NCI-H82 treated with DMSO at 0.1 percent for 48 hours (cell line): ENCODE data around the gene EPS8.
A peak's percentile ranks its signal among the peaks of the same experiment; 100 is the strongest.
"Not testable (repeated sequence)": the region's sequence is repeated elsewhere in the genome, so short reads cannot be mapped to it uniquely, and the experiment has no call there.

Experiments used
- DNase-seq: peaks from one replicate; lab custom pipeline; 2025; ENCODE audit not compliant: unreplicated experiment; lab: John Stamatoyannopoulos, UW

Gene EPS8

GRCh38 chr12:15762162-15762561, 27.0 kb downstream of the EPS8 start:
- not testable (repeated sequence) for DNase-seq

GRCh38 chr12:15757553-15758255, 31.5 kb downstream of the EPS8 start:
- no peak for DNase-seq

GRCh38 chr12:15756822-15757221, 32.4 kb downstream of the EPS8 start:
- no peak for DNase-seq

- DNase-seq, result no peak
Measured at GRCh38 chr12:15754233-15754632, 35.0 kb downstream of the EPS8 start.

- no peak for DNase-seq
Measured at GRCh38 chr12:15752785-15753184, 36.4 kb downstream of the EPS8 start.

GRCh38 chr12:15751741-15752140, 37.4 kb downstream of the EPS8 start:
- no peak for DNase-seq

GRCh38 chr12:15749937-15750336, 39.3 kb downstream of the EPS8 start:
- no peak for DNase-seq

GRCh38 chr12:15741870-15742269, 47.3 kb downstream of the EPS8 start:
- DNase-seq, result not testable (repeated sequence)

GRCh38 chr12:15741082-15741481, 48.1 kb downstream of the EPS8 start:
- DNase-seq, result no peak

GRCh38 chr12:15740389-15740788, 48.8 kb downstream of the EPS8 start:
- not testable (repeated sequence) for DNase-seq

GRCh38 chr12:15738438-15739015, 50.7 kb downstream of the EPS8 start:
- no peak for DNase-seq

GRCh38 chr12:15735837-15736615, 53.2 kb downstream of the EPS8 start:
- DNase-seq, result no peak

- DNase-seq, result no peak
Measured at GRCh38 chr12:15733136-15733535, 56.1 kb downstream of the EPS8 start.

GRCh38 chr12:15732341-15733061, 56.7 kb downstream of the EPS8 start:
- DNase-seq, result no peak

GRCh38 chr12:15731940-15732339, 57.2 kb downstream of the EPS8 start:
- DNase-seq, result no peak

- DNase-seq, result no peak
Measured at GRCh38 chr12:15729097-15729496, 60.1 kb downstream of the EPS8 start.

- no peak for DNase-seq
Measured at GRCh38 chr12:15728118-15728598, 61.0 kb downstream of the EPS8 start.

GRCh38 chr12:15726878-15727150, 62.4 kb downstream of the EPS8 start:
- no peak for DNase-seq

- peak; percentile 62 for DNase-seq
Measured at GRCh38 chr12:15726027-15726877, 62.9 kb downstream of the EPS8 start.

- DNase-seq, result no peak
Measured at GRCh38 chr12:15722951-15723350, 66.2 kb downstream of the EPS8 start.
